ENCODE measurements around the gene SLC25A11. TPM values are rescaled to one million over a fixed set of nuclear protein-coding genes. Genes with fewer than 3 reads are reported as not detected.

SLC25A11 gene
- total RNA-seq, 2 donors from 2014 or later, result 77.5 to 90.0 TPM

Small RNAs within 50 kb of the gene (microRNA-seq; reads per million reads assigned to microRNA genes)
- gene MIR6864, result 0 to 1.4 reads per million in 2 donors
- 0 reads per million in 2 donors for gene MIR6865

Other genes with a start within 250 kb of the SLC25A11 start
- 10 to 100 TPM; 25.8 to 35.5 TPM for gene PELP1, start 235.9 kb downstream of the SLC25A11 start, total RNA-seq
- gene ARRB2, start 229.4 kb downstream of the SLC25A11 start, total RNA-seq, result 10 to 100 TPM; 27.2 to 45.1 TPM
- 10 to 100 TPM; 21.8 to 26.7 TPM for gene MED11, start 208.6 kb downstream of the SLC25A11 start, total RNA-seq
- 1 to 10 TPM; 1.1 to 1.9 TPM for gene ZMYND15, start 200.2 kb downstream of the SLC25A11 start, total RNA-seq
- 10 to 100 TPM; 36.2 to 52.3 TPM for gene CXCL16, start 200.1 kb downstream of the SLC25A11 start, total RNA-seq
- gene TM4SF5, start 168.2 kb downstream of the SLC25A11 start, total RNA-seq, result 10 to 100 TPM; 17.3 to 26.9 TPM
- under 1 TPM; 0.73 to 0.79 TPM for gene VMO1, start 153.7 kb downstream of the SLC25A11 start, total RNA-seq
- gene GLTPD2, start 151.1 kb downstream of the SLC25A11 start, total RNA-seq, result under 1 TPM; 0.49 to 0.61 TPM
- 10 to 100 TPM; 79.4 to 99.6 TPM for gene PSMB6, start 143.9 kb downstream of the SLC25A11 start, total RNA-seq
- 10 to 100 TPM; 26.1 to 27.5 TPM for gene PLD2, start 132.9 kb downstream of the SLC25A11 start, total RNA-seq
- gene MINK1, start 106.7 kb downstream of the SLC25A11 start, total RNA-seq, result 100 to 1,000 TPM; 193 to 205 TPM
- gene C17orf107, start 40.5 kb downstream of the SLC25A11 start, total RNA-seq, result 1 to 10 TPM; 1.3 to 1.8 TPM
- under 1 TPM; 0.43 to 0.81 TPM for gene CHRNE, start 36.9 kb downstream of the SLC25A11 start, total RNA-seq
- gene GP1BA, start 7.8 kb downstream of the SLC25A11 start, total RNA-seq, result not detected
- 100 to 1,000 TPM in 1 of 2 donors, 10 to 100 TPM in 1; 96.5 to 105 TPM for gene RNF167, start 222 bp upstream of the SLC25A11 start, total RNA-seq
- gene PFN1, start 8.5 kb upstream of the SLC25A11 start, total RNA-seq, result 100 to 1,000 TPM; 720 to 812 TPM
- 1 to 10 TPM; 7.3 to 8.9 TPM for gene ENO3, start 11.1 kb upstream of the SLC25A11 start, total RNA-seq
- 10 to 100 TPM; 49.3 to 68.2 TPM for gene SPAG7, start 27.8 kb upstream of the SLC25A11 start, total RNA-seq
- gene CAMTA2, start 47.6 kb upstream of the SLC25A11 start, total RNA-seq, result 10 to 100 TPM; 49.1 to 52.2 TPM
- gene INCA1, start 57.5 kb upstream of the SLC25A11 start, total RNA-seq, result 1 to 10 TPM; 1.9 TPM
- 100 to 1,000 TPM; 212 to 226 TPM for gene KIF1C, start 57.9 kb upstream of the SLC25A11 start, total RNA-seq
- gene SLC52A1, start 95.4 kb upstream of the SLC25A11 start, total RNA-seq, result 1 to 10 TPM; 2.4 to 2.5 TPM
- gene ZFP3, start 138.4 kb upstream of the SLC25A11 start, total RNA-seq, result 1 to 10 TPM; 8.0 to 8.6 TPM
- 1 to 10 TPM; 7.1 to 7.7 TPM for gene ZNF232, start 171.8 kb upstream of the SLC25A11 start, total RNA-seq
- under 1 TPM; 0.08 to 0.12 TPM for gene USP6, start 176.0 kb upstream of the SLC25A11 start, total RNA-seq